ENCODE results near the gene YRDC. TPM values are rescaled to one million over a fixed set of nuclear protein-coding genes. Genes with fewer than 3 reads are reported as not detected.

The YRDC gene
- total RNA-seq, 2 experiments from 2014 or later = 12.0 to 13.8 TPM

DNA sequence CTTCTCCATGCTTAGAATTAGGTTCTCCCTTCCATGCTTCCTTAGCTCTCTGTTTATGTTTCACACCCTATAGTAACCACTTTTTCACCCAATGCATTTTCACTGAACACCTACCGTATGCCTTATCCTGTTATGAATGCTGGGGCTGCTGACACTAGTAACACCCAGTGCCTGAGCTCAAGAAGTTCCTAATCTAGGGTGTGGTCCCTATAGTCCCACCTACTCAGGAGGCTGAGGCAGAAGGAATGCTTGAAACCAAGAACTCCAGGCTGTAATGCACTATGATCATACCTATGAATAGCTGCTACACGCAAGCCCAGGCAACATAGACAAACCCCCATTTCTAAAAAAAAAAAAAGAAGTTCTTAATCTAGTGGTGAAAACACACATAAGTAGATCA, 48.6 kb downstream of the YRDC start:
- DNase-seq = no peak
- ChIA-PET CTCF (no interaction called here), POLR2A (no interaction called here)
- H3K4me1 Mint-ChIP-seq = peaks cover 3% of the 10 kb centered on the region
- no peaks in the 10 kb centered on the region for H3K9me3 Mint-ChIP-seq
- no peak overlapping the region for H3K4me3 Mint-ChIP-seq
- peaks cover 38% of the 10 kb centered on the region for H3K27me3 Mint-ChIP-seq
- no peak overlapping the region for H3K27ac Mint-ChIP-seq
- H3K36me3 Mint-ChIP-seq (ENCODE audit: low read depth) = no peaks in the 10 kb centered on the region

DNA sequence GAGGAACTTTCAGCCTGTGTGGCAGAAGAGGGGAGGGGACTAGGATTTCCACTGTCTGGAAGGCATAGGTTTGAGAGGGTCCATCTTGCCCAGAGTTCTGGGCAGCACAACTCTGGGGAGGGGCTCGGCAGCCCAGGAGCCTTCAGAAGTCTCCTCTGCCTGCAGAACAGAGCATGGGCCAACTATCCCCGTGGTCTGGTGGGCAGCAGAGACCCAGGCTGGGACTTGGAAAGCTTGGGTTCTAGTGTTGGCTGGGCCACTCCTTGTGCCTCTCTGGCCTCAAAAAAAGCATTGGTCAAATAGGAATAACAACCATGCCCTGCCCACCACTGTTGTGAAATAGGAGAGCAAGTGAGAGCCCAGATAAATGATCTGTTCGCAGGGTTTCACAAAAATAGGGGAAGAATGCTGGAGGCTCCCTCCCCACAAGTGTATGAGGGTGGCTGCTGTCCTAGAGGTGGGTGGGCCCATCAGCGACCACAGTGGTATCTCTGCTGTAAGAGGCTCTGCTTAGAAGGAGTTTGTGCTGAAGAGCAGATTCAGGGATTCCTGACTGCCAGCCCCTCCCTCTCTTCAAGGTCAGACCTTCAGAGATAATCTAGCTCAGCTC, 52.0 kb downstream of the YRDC start:
- H3K4me3 Mint-ChIP-seq = no peak overlapping the region
- ChIA-PET CTCF (no interaction called here), POLR2A (no interaction called here)
- H3K27ac Mint-ChIP-seq = no peak overlapping the region
- H3K27me3 Mint-ChIP-seq = peaks cover 42% of the 10 kb centered on the region
- no peak for DNase-seq
- no peaks in the 10 kb centered on the region for H3K36me3 Mint-ChIP-seq (ENCODE audit: low read depth)
- peaks cover 9% of the 10 kb centered on the region for H3K4me1 Mint-ChIP-seq
- no peaks in the 10 kb centered on the region for H3K9me3 Mint-ChIP-seq

DNA sequence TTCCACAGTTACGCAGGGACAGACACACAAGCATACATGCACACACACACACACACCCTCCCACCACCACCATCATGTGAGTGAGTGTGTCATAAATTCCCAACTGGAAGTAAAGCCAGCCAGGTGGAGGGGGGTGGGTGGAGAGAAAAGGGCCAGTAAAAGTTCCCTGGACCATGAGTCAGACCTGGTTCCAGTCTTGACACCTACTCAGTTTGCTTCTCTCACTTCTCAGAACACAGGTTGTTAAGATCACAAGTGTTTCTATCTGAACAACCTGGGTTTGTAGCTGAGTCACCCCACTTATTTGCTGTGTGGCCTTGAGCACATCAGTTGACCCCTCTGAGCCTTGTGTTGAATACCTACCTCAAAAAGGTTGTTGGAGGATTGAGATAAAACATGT, 52.7 kb downstream of the YRDC start:
- DNase-seq = no peak
- H3K36me3 Mint-ChIP-seq (ENCODE audit: low read depth) = no peaks in the 10 kb centered on the region
- ChIA-PET CTCF (interaction anchor here (1.4 kb wide), 1 partner anchor 15 kb away, joined by 4 read pairs; no protein-coding TSS in a partner anchor), POLR2A (no interaction called here)
- no peaks in the 10 kb centered on the region for H3K9me3 Mint-ChIP-seq
- peaks cover 9% of the 10 kb centered on the region for H3K4me1 Mint-ChIP-seq
- H3K27me3 Mint-ChIP-seq = peaks cover 45% of the 10 kb centered on the region
- no peak overlapping the region for H3K4me3 Mint-ChIP-seq
- no peak overlapping the region for H3K27ac Mint-ChIP-seq

DNA sequence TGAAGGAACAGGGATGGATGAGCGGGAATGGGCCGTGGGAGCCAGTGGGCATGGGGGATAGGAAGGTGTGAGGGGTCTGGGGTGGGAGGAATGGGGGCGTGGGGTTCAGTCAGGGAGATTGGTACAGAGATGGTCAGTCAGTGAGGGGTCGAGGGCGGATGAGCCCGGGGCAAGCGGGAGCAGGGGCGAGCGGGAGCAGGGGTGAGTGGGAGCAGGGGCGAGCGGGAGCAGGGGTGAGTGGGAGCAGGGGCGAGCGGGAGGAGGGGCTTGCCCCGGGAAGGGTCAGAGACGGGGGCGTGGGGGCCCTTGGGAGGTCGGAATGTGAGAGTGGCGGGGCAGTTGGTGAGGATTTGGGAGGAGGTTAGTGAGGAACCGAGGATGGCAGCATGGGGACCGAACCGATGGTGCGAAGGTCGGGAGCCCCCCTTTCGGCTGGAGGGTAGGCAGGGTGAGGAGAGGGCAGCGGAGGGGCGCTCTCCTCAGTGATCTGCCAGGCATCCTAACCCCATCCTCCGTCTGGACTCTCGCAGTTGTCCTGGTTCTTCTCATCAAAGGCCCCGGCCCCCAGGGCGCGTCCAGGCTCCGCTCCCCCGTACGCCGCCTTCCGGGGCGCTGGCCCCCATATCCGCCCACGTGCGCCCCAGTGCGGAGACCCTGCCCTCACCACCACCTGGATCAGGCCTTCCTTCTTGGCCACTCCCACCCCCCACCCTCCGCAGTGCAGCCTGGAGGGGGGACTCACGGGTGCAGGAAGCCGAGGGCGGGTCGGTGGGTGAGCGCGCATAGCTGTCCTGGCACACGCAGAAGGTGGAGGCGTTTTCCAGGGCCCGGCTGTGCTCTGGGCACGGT, 54.3 kb downstream of the YRDC start:
- ChIA-PET CTCF (interaction anchor here (1.4 kb wide), 1 partner anchor 13 kb away, joined by 4 read pairs; no protein-coding TSS in a partner anchor), POLR2A (no interaction called here)
- Mint-ChIP-seq H3K9me3 (no peaks in the 10 kb centered on the region), H3K36me3 (ENCODE audit: low read depth) (no peaks in the 10 kb centered on the region), H3K27ac (no peak overlapping the region), H3K4me1 (peaks cover 9% of the 10 kb centered on the region), H3K27me3 (peaks cover 53% of the 10 kb centered on the region), H3K4me3 (peak overlapping the region; percentile 45)
- DNase-seq = no peak

Other genes with a start within 250 kb of the YRDC start
- gene GNL2, start 212.3 kb downstream of the YRDC start, total RNA-seq = 10 to 100 TPM; 51.4 to 58.1 TPM
- not detected for gene RSPO1, start 173.3 kb downstream of the YRDC start, total RNA-seq
- gene CDCA8, start 115.7 kb downstream of the YRDC start, total RNA-seq = 10 to 100 TPM; 85.5 to 91.2 TPM
- not detected for gene EPHA10, start 43.1 kb downstream of the YRDC start, total RNA-seq
- gene MANEAL, start 14.4 kb downstream of the YRDC start, total RNA-seq = 1 to 10 TPM; 1.3 to 1.5 TPM
- 10 to 100 TPM; 13.9 to 16.8 TPM for gene C1orf122, start 418 bp downstream of the YRDC start, total RNA-seq
- gene MTF1, start 51.4 kb upstream of the YRDC start, total RNA-seq = 10 to 100 TPM; 21.0 to 22.5 TPM
- gene INPP5B, start 138.8 kb upstream of the YRDC start, total RNA-seq = 10 to 100 TPM; 31.5 to 33.8 TPM
- 100 to 1,000 TPM in 1 of 2 experiments, 10 to 100 TPM in 1; 80.9 to 110 TPM for gene SF3A3, start 181.8 kb upstream of the YRDC start, total RNA-seq
- gene FHL3, start 197.3 kb upstream of the YRDC start, total RNA-seq = 1 to 10 TPM; 9.8 to 9.9 TPM
- 10 to 100 TPM; 33.0 to 34.8 TPM for gene UTP11, start 204.5 kb upstream of the YRDC start, total RNA-seq
- gene POU3F1, start 238.6 kb upstream of the YRDC start, total RNA-seq = not detected